H1 (cell line): Measurements from ENCODE around the gene UMPS. TPM values are rescaled to one million over a fixed set of nuclear protein-coding genes. Genes with fewer than 3 reads are reported as not detected.

Source experiments
- CTCF ChIA-PET: fragments of 300-600 bp; sonication (Branson Sonifier 250); formaldehyde crosslinking; loops from one replicate; lab custom pipeline; 2021; ENCODE audit not compliant: partially characterized antibody; lab: Charles Lee
- POLR2A ChIA-PET: fragments of 300-600 bp; sonication (Branson Sonifier 250); formaldehyde crosslinking; loops from one replicate; lab custom pipeline; 2021; ENCODE audit warnings: inconsistent platforms; ENCODE audit not compliant: partially characterized antibody; lab: Charles Lee
- DNase-seq, 2 experiments: peaks; one replicate each; pipeline versions ENCODE4 v3.0.0 to v3.0.0-alpha.2; 2010 to 2022; ENCODE audit warnings: low spot score in 2 of 2, low read depth in 1 of 2, mixed read lengths in 1 of 2
- FAIRE-seq: peaks from 2 replicates; lab custom pipeline; 2011; peaks lifted over from hg19 to GRCh38; lab: Jason Lieb, UNC
- H2AFZ ChIP-seq: 2 replicates; pipeline ENCODE4 v1.8.1; 2012; ENCODE audit warnings: low read length, inconsistent platforms
- H2AK5ac ChIP-seq: 2 replicates; pipeline ENCODE4 v1.6.1; 2013; ENCODE audit warnings: low read depth, low read length
- H2BK120ac ChIP-seq: replicated peaks from 2 replicates; pipeline ENCODE3; 2013; ENCODE audit warnings: low read depth, low read length, inconsistent platforms
- H2BK12ac ChIP-seq: 2 replicates; pipeline ENCODE4 v1.6.1; 2013; ENCODE audit warnings: low read depth, low read length
- H2BK15ac ChIP-seq: 2 replicates; pipeline ENCODE4 v1.6.1; 2013; ENCODE audit warnings: low read length
- H2BK20ac ChIP-seq: 2 replicates; pipeline ENCODE4 v1.6.1; 2013; ENCODE audit warnings: low read length
- H2BK5ac ChIP-seq: 2 replicates; pipeline ENCODE4 v1.6.1; 2013; ENCODE audit warnings: low read depth, low read length
- H3K14ac ChIP-seq: 2 replicates; pipeline ENCODE4 v1.6.1; 2013; ENCODE audit warnings: inconsistent platforms; ENCODE audit not compliant: insufficient read length
- H3K18ac ChIP-seq: 2 replicates; pipeline ENCODE4 v1.6.1; 2013; ENCODE audit warnings: low read length; ENCODE audit errors: extremely low read depth
- H3K23ac ChIP-seq: 2 replicates; pipeline ENCODE4 v1.6.1; 2013; ENCODE audit warnings: inconsistent platforms; ENCODE audit not compliant: insufficient read length
- H3K23me2 ChIP-seq: 2 replicates; pipeline ENCODE4 v1.6.1; 2013; ENCODE audit warnings: low read depth, low read length
- H3K27ac ChIP-seq: 2 replicates; pipeline ENCODE4 v1.6.1; 2011; ENCODE audit warnings: low read depth, low read length, inconsistent platforms
- H3K27me3 ChIP-seq, 4 experiments: replicated peaks in 1 of 4; 1 replicate in 1 of 4; 2 replicates in 3 of 4; pipeline versions ENCODE4 v1.6.1 to v1.8.1; 2011 to 2013; ENCODE audit warnings: low read length in 3 of 4, mild to moderate bottlenecking in 3 of 4, inconsistent platforms in 2 of 4, mixed read lengths in 2 of 4, moderate library complexity in 1 of 4; ENCODE audit not compliant: control insufficient read depth in 3 of 4, insufficient read depth in 3 of 4; ENCODE audit errors: extremely low read depth in 1 of 4
- H3K36me3 ChIP-seq, 4 experiments: 2 replicates each; pipeline versions ENCODE4 v1.6.1 to v1.8.1; 2011 to 2013; ENCODE audit warnings: mild to moderate bottlenecking in 4 of 4, low read length in 3 of 4, moderate library complexity in 2 of 4, control low read depth in 1 of 4, inconsistent platforms in 1 of 4; ENCODE audit not compliant: insufficient read depth in 4 of 4, control insufficient read depth in 2 of 4
- H3K4ac ChIP-seq: replicated peaks from 2 replicates; pipeline ENCODE3; 2013; ENCODE audit warnings: low read length, low read depth, mixed read lengths, inconsistent platforms; ENCODE audit not compliant: insufficient read length
- H3K4me1 ChIP-seq, 4 experiments: replicated peaks in 1 of 4; 1 replicate in 1 of 4; 2 replicates in 3 of 4; pipeline versions ENCODE4 v1.6.1 to v1.8.1; 2011 to 2013; ENCODE audit warnings: low read length in 3 of 4, inconsistent platforms in 2 of 4, mixed read lengths in 1 of 4; ENCODE audit not compliant: insufficient read depth in 4 of 4, control insufficient read depth in 3 of 4
- H3K4me2 ChIP-seq, 2 experiments: 2 replicates each; pipeline versions ENCODE4 v1.6.1 to v1.8.1; 2011 to 2013; ENCODE audit warnings: low read depth in 2 of 2, low read length in 2 of 2, control low read depth in 1 of 2, inconsistent platforms in 1 of 2, mild to moderate bottlenecking in 1 of 2; ENCODE audit not compliant: insufficient read depth in 1 of 2
- H3K4me3 ChIP-seq, 4 experiments: fragments of 200-600, 300-600 bp in 1 of 4; sonication (generic), shearing (Covaris generic), sonication (Bioruptor Twin) in 1 of 4; 2 replicates each; pipeline versions ENCODE4 v1.5.1 to v1.8.1; 2011 to 2016; ENCODE audit warnings: low read length in 4 of 4, low read depth in 3 of 4, control low read depth in 2 of 4, inconsistent platforms in 2 of 4, mild to moderate bottlenecking in 2 of 4, mixed read lengths in 1 of 4, moderate library complexity in 1 of 4; ENCODE audit not compliant: insufficient read depth in 2 of 4; ENCODE audit errors: extremely low read depth in 1 of 4
- H3K56ac ChIP-seq: replicated peaks from 2 replicates; pipeline ENCODE3; 2013; ENCODE audit warnings: low read depth, mild to moderate bottlenecking, mixed read lengths, low read length, inconsistent platforms; ENCODE audit not compliant: insufficient read length
- H3K79me1 ChIP-seq: 2 replicates; pipeline ENCODE4 v1.6.1; 2013; ENCODE audit warnings: low read depth, low read length, control low read depth
- H3K79me2 ChIP-seq, 2 experiments: 2 replicates each; pipeline versions ENCODE4 v1.6.1 to v1.8.1; 2012 to 2013; ENCODE audit warnings: low read length in 2 of 2, mild to moderate bottlenecking in 2 of 2, inconsistent platforms in 1 of 2; ENCODE audit not compliant: insufficient read depth in 2 of 2, control insufficient read depth in 1 of 2
- H3K9ac ChIP-seq, 4 experiments: replicated peaks in 1 of 4; 1 replicate in 1 of 4; 2 replicates in 3 of 4; pipeline versions ENCODE4 v1.6.1 to v1.8.1; 2011 to 2013; ENCODE audit warnings: low read depth in 3 of 4, low read length in 3 of 4, control low read depth in 2 of 4, mild to moderate bottlenecking in 2 of 4, moderate library complexity in 2 of 4, inconsistent platforms in 1 of 4; ENCODE audit errors: extremely low read depth in 1 of 4
- H3K9me3 ChIP-seq, 2 experiments: 2 replicates each; pipeline versions ENCODE4 v1.6.1 to v1.8.1; 2012 to 2013; ENCODE audit warnings: mild to moderate bottlenecking in 2 of 2, moderate library complexity in 2 of 2, control low read depth in 1 of 2, inconsistent platforms in 1 of 2, low read depth in 1 of 2, low read length in 1 of 2, mixed read lengths in 1 of 2; ENCODE audit not compliant: insufficient read depth in 2 of 2
- H4K20me1 ChIP-seq, 2 experiments: replicated peaks in 1 of 2; 2 replicates each; pipeline versions ENCODE3 to v1.8.1; 2011 to 2013; ENCODE audit warnings: inconsistent platforms in 2 of 2, low read length in 2 of 2, mild to moderate bottlenecking in 1 of 2; ENCODE audit not compliant: insufficient read depth in 2 of 2, control insufficient read depth in 1 of 2
- H4K5ac ChIP-seq: 2 replicates; pipeline ENCODE4 v1.6.1; 2013; ENCODE audit warnings: low read length, low read depth, mixed read lengths, inconsistent platforms; ENCODE audit not compliant: insufficient read length
- H4K8ac ChIP-seq: 2 replicates; pipeline ENCODE4 v1.8.0; 2013; ENCODE audit warnings: mild to moderate bottlenecking, moderate library complexity, low read length, inconsistent platforms; ENCODE audit not compliant: insufficient read depth; ENCODE audit errors: extremely low read depth
- H4K91ac ChIP-seq: replicated peaks from 2 replicates; pipeline ENCODE3; 2013; ENCODE audit warnings: low read length, mixed read lengths, inconsistent platforms; ENCODE audit not compliant: insufficient read length
- CREB1 ChIP-seq: IDR thresholded peaks from 2 replicates; pipeline ENCODE4 v1.6.1; 2012; ENCODE audit warnings: inconsistent platforms
- EGR1 ChIP-seq: IDR thresholded peaks from 2 replicates; pipeline ENCODE4 v1.6.1; 2011; ENCODE audit warnings: low read depth, low read length, borderline replicate concordance
- EZH2 ChIP-seq: fragments of 200-600 bp; sonication (generic); IDR thresholded peaks from 2 replicates; pipeline ENCODE4 v1.7.1; 2012; ENCODE audit warnings: low read depth, mild to moderate bottlenecking, moderate library complexity, low read length, inconsistent platforms; ENCODE audit not compliant: severe bottlenecking
- HDAC2 ChIP-seq, 2 experiments: fragments of 300-600 bp in 1 of 2; sonication (generic) in 1 of 2; IDR thresholded peaks; 2 replicates each; pipeline ENCODE4 v1.6.1; 2011 to 2012; ENCODE audit warnings: low read depth in 2 of 2, low read length in 2 of 2, mild to moderate bottlenecking in 2 of 2, moderate library complexity in 2 of 2, borderline replicate concordance in 1 of 2, inconsistent platforms in 1 of 2
- NRF1 ChIP-seq: IDR thresholded peaks from 2 replicates; pipeline ENCODE4 v1.6.1; 2011; ENCODE audit warnings: mild to moderate bottlenecking, low read depth, low read length, improper control_type of control experiment
- POLR2A ChIP-seq, 2 experiments: IDR thresholded peaks; 1 replicate in 1 of 2; 2 replicates in 1 of 2; pipeline ENCODE4 v1.6.1; 2011; ENCODE audit warnings: low read depth in 2 of 2, low read length in 2 of 2, mild to moderate bottlenecking in 2 of 2; ENCODE audit errors: control extremely low read depth in 1 of 2
- SAP30 ChIP-seq: fragments of 300-600 bp; sonication (generic); IDR thresholded peaks from 2 replicates; pipeline ENCODE4 v1.7.1; 2012; ENCODE audit warnings: low read length, moderate library complexity, mild to moderate bottlenecking, inconsistent platforms; ENCODE audit not compliant: insufficient read depth, insufficient replicate concordance
- USF2 ChIP-seq: IDR thresholded peaks from 2 replicates; pipeline ENCODE4 v1.6.1; 2011; ENCODE audit warnings: low read length, improper control_type of control experiment
- ZNF274 ChIP-seq: IDR thresholded peaks from 2 replicates; pipeline ENCODE4 v1.7.0; 2012; ENCODE audit warnings: low read length, borderline replicate concordance; ENCODE audit errors: extremely low read depth
- WGBS, 2 experiments: shearing (Covaris generic) in 1 of 2; methylation state at CpG; one replicate each; pipeline versions ENCODE4 v1.1.6 to v1.1.7; 2013 to 2015; ENCODE audit warnings: low lambda C conversion rate in 2 of 2, mixed read lengths in 2 of 2, inconsistent platforms in 1 of 2, low coverage in 1 of 2, missing lambda C conversion rate in 1 of 2; ENCODE audit not compliant: insufficient replicate concordance in 2 of 2, insufficient coverage in 1 of 2, insufficient read length in 1 of 2; ENCODE audit errors: extremely low coverage in 1 of 2, missing lambda C conversion rate in 1 of 2; 5-methylcytosine and 5-hydroxymethylcytosine counted together
- polyA plus RNA-seq, 7 experiments: library from polyadenylated mRNA; depleted of rRNA in 3 of 7; stranded (reverse) in 5 of 7; unstranded in 2 of 7; fragments of >200 nt in 5 of 7; fragments of 200-250 nt in 2 of 7; gene quantifications; 1 replicate in 5 of 7; 2 replicates in 1 of 7; 4 replicates in 1 of 7; pipeline versions ENCODE4 v1.2.1 to v1.2.3, GENCODE V29; 2011 to 2013; ENCODE audit warnings: missing spikeins in 2 of 7, mixed read lengths in 2 of 7
- total RNA-seq: library from RNA; stranded (reverse); fragmentation: NEBNext Ultra II Directional; extraction: Animal tissue kit (Norgen Biotek cat#: 25700); gene quantifications from 2 replicates; pipeline ENCODE4 v1.2.1, GENCODE V29; 2021

The UMPS gene
- total and polyA plus RNA-seq, 2 of the 8 experiments (the other 6 are each of a cell fraction or from before 2014, with no cell fraction given) = 32.8 to 59.0 TPM

- H3K23ac ChIP-seq = no peak overlapping the region
- no peak overlapping the region for H4K8ac ChIP-seq
- H3K79me1 ChIP-seq = no peaks in the 10 kb centered on the region; the same call in 1 of the 2 replicates
- H3K4ac ChIP-seq = no peak overlapping the region
- ChIA-PET CTCF (interaction anchor here (1.3 kb wide), 1 partner anchor 10 kb away, joined by 4 read pairs; no protein-coding TSS in a partner anchor), POLR2A (interaction anchor here (1.0 to 2.5 kb wide), 3 partner anchors 8 to 19 kb away, joined by 3 to 17 read pairs (median 8); partner anchors contain the start of gene UMPS)
- no peak overlapping the region for H3K27ac ChIP-seq
- no peak overlapping the region for H3K56ac ChIP-seq
- FAIRE-seq (no peak), DNase-seq (no peak)
- H3K18ac ChIP-seq = no peak overlapping the region
- H2AFZ ChIP-seq = no peak overlapping the region
- no peak overlapping the region for H3K4me2 ChIP-seq
- no peak overlapping the region for H3K14ac ChIP-seq
- peaks cover 16 to 91% (median 51%) of the 10 kb centered on the region in 4 experiments for H3K36me3 ChIP-seq
- no peak overlapping the region for H3K9ac ChIP-seq
- H3K27me3 ChIP-seq = no peaks in the 10 kb centered on the region
- no peak for TF ChIP-seq EZH2
- no peak for TF ChIP-seq USF2
- TF ChIP-seq SAP30 = no peak
- TF ChIP-seq CREB1 = no peak
- TF ChIP-seq NRF1 = no peak
- TF ChIP-seq POLR2A (IDR thresholded peaks at IDR 0.05; ENCODE audit: control extremely low read depth in 1 of 2, low read depth in 2 of 2, low read length in 2 of 2) = no peak
- TF ChIP-seq ZNF274 = no peak
- TF ChIP-seq HDAC2 (IDR thresholded peaks at IDR 0.05; ENCODE audit: borderline replicate concordance in 1 of 2, low read depth in 2 of 2, low read length in 2 of 2) = no peak
- TF ChIP-seq EGR1 = no peak
- no peaks in the 10 kb centered on the region for H3K9me3 ChIP-seq
- no peak overlapping the region for H2BK5ac ChIP-seq
- WGBS, 2 experiments = 94% methylated on average over 6 of the region's 6 CpGs; no CpG with 5 or more reads in 1 of the 2 experiments
- no peak overlapping the region for H2BK15ac ChIP-seq
- peaks cover 0 to 4% of the 10 kb centered on the region in 2 experiments for H4K20me1 ChIP-seq
- 0 out of 4 replicates have a peak, but pooled peaks cover 0 to 2% of the 10 kb centered on the region in 2 experiments for H3K79me2 ChIP-seq
- H3K4me1 ChIP-seq = no peaks in the 10 kb centered on the region
- H3K23me2 ChIP-seq = no peaks in the 10 kb centered on the region
- no peak overlapping the region for H3K4me3 ChIP-seq
- H4K91ac ChIP-seq = no peak overlapping the region
- no peak overlapping the region for H2BK20ac ChIP-seq
- H2BK12ac ChIP-seq = no peak overlapping the region
- H2AK5ac ChIP-seq = no peak overlapping the region
- H2BK120ac ChIP-seq = no peak overlapping the region
- no peak overlapping the region for H4K5ac ChIP-seq
Measured at GRCh38 chr3:124741027-124741426, 10.8 kb downstream of the UMPS start.
